Lower leg skin (tissue), 4 donors: ENCODE results near the gene NES. TPM values are rescaled to one million over a fixed set of nuclear protein-coding genes. Genes with fewer than 3 reads are reported as not detected.
"Not testable (repeated sequence)": the region's sequence is repeated elsewhere in the genome, so short reads cannot be mapped to it uniquely, and the experiment has no call there.

ENCODE experiments used
- DNase-seq, 2 donors: peaks; one replicate each; pipeline ENCODE4 v3.0.0-alpha.2; 2019; ENCODE audit warnings: low spot score in 2 of 2
- H3K4me3 ChIP-seq: fragments of 200-600 bp; sonication (generic); 2 replicates; pipeline ENCODE4 v1.5.1; 2017; ENCODE audit warnings: mild to moderate bottlenecking, low read depth; ENCODE audit not compliant: poor library complexity, severe bottlenecking
- POLR2A ChIP-seq, 2 donors: fragments of 450-650 bp; IDR thresholded peaks; one replicate each; pipeline ENCODE4 v1.6.1; 2016 to 2017; ENCODE audit warnings: antibody characterized with exemption in 2 of 2, mild to moderate bottlenecking in 1 of 2, moderate library complexity in 1 of 2
- whole genome bisulfite sequencing, 2 donors: methylation state at CpG; one replicate each; pipeline ENCODE4 v1.1.5; 2018; 5-methylcytosine and 5-hydroxymethylcytosine counted together
- intact Hi-C: fragments of 100-400 bp; cut with DNase I; formaldehyde crosslinking; loops from one replicate; pipeline ENCODE4 v1.15.0; 2023; ENCODE audit warnings: low total_unique reads
- total RNA-seq, 4 donors: library from RNA; depleted of rRNA; stranded (reverse); fragments of >200 nt; gene quantifications; one replicate each; pipeline ENCODE4 v1.1.0, GENCODE V29; 2016
- TF ChIP-seq, protein P1 (sequence below), 3 donors: fragments of 450-650 bp; IDR thresholded peaks; one replicate each; pipeline ENCODE4 v1.5.1; 2016; ENCODE audit warnings: antibody characterized with exemption in 3 of 3, mild to moderate bottlenecking in 3 of 3, moderate library complexity in 2 of 3

Gene NES
- total RNA-seq, 4 donors from 2014 or later = 2.4 to 8.9 (median 5.0) TPM

GRCh38 chr1:156638189-156638985 lies 38.8 kb downstream of the NES start:
- no peak for DNase-seq
- intact Hi-C loops = no loop called here
- no peak overlapping the region for H3K4me3 ChIP-seq
- WGBS, 2 donors = 47 to 53% methylated on average over 8 of the region's 8 CpGs
- TF ChIP-seq POLR2A (IDR thresholded peaks at IDR 0.05) = no peak
- TF ChIP-seq, protein P1, sequence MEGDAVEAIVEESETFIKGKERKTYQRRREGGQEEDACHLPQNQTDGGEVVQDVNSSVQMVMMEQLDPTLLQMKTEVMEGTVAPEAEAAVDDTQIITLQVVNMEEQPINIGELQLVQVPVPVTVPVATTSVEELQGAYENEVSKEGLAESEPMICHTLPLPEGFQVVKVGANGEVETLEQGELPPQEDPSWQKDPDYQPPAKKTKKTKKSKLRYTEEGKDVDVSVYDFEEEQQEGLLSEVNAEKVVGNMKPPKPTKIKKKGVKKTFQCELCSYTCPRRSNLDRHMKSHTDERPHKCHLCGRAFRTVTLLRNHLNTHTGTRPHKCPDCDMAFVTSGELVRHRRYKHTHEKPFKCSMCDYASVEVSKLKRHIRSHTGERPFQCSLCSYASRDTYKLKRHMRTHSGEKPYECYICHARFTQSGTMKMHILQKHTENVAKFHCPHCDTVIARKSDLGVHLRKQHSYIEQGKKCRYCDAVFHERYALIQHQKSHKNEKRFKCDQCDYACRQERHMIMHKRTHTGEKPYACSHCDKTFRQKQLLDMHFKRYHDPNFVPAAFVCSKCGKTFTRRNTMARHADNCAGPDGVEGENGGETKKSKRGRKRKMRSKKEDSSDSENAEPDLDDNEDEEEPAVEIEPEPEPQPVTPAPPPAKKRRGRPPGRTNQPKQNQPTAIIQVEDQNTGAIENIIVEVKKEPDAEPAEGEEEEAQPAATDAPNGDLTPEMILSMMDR (IDR thresholded peaks at IDR 0.05) = no peak

- 49 to 62% methylated on average over 3 of the region's 3 CpGs for WGBS, 2 donors
- intact Hi-C loops = no loop called here
- TF ChIP-seq POLR2A (IDR thresholded peaks at IDR 0.05) = no peak
- TF ChIP-seq, protein P1 (IDR thresholded peaks at IDR 0.05) = no peak
- DNase-seq = no peak
- no peak overlapping the region for H3K4me3 ChIP-seq
These were observed 44.9 kb downstream of the NES start for GRCh38 chr1:156632355-156632754.

DNA sequence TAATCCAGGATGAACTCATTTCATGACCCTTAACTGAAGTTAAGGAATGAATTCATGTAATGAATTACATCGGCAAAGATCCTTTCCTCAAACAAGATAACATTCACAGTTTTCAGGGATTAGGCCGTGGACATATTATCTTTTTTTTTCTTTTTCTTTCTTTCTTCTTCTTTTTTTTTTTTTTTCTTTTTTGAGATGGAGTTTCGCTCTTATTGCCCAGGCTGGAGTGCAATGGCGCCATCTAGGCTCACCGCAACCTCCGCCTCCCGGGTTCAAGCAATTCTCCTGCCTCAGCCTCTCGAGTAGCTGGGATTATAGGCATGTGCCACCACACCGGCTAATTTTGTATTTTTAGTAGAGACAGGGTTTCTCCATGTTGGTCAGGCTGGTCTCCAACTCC lies 46.1 kb downstream of the NES start:
- DNase-seq, intact Hi-C loops, H3K4me3 ChIP-seq: not testable (repeated sequence)
- WGBS, 2 donors = 54 to 60% methylated on average over 9 of the region's 9 CpGs

GRCh38 chr1:156629823-156630449 lies 47.3 kb downstream of the NES start:
- DNase-seq = no peak
- WGBS, 2 donors = 81 to 84% methylated on average over 8 of the region's 8 CpGs
- TF ChIP-seq POLR2A (IDR thresholded peaks at IDR 0.05) = no peak
- TF ChIP-seq, protein P1 (IDR thresholded peaks at IDR 0.05) = no peak
- intact Hi-C loops = no loop called here
- H3K4me3 ChIP-seq = no peak overlapping the region

DNA sequence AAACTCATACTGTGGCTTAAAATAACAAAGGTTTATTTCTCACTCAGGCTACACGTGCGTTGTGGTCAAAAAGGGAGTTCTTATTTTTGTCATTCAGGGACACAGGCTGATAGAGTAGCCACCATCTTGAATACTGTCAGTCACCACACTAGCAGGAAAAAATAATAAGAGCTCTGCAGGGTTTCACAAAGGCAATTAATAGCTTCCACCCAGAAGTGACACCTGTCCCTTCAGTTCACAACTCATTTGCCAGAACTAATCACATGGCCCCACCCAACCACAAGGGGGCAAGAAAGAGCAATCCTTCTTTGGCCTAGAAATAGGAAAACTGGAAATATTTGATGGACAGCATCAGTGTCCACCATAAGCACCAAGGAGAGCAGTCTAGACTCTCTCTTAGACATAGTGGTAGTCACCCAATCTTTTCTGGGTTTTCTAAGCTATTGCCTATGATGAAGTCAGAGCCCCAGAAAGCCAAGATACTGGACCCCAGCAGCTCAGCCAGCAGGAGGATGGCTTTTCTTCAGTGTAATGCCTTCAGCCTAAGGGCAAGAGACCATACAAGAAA lies 49.8 kb downstream of the NES start:
- no peak overlapping the region for H3K4me3 ChIP-seq
- intact Hi-C loops = no loop called here
- no peak for TF ChIP-seq POLR2A (IDR thresholded peaks at IDR 0.05)
- TF ChIP-seq, protein P1 (IDR thresholded peaks at IDR 0.05) = no peak
- DNase-seq = no peak
- WGBS, 2 donors = 71 to 74% methylated on average over 2 of the region's 2 CpGs

GRCh38 chr1:156626079-156626438 lies 51.1 kb downstream of the NES start:
- intact Hi-C loops = no loop called here

More at GRCh38 chr1:156626079-156626438, 51.1 kb downstream of the NES start:
- no peak for DNase-seq
- 46 to 47% methylated on average over 4 of the region's 4 CpGs for WGBS, 2 donors
- TF ChIP-seq POLR2A (IDR thresholded peaks at IDR 0.05) = no peak
- TF ChIP-seq, protein P1 (IDR thresholded peaks at IDR 0.05) = no peak
- no peak overlapping the region for H3K4me3 ChIP-seq
